Stimulated activated CD4-positive, alpha-beta T cell treated with anti-CD3 and anti-CD28 coated beads, TNF-alpha, amount 100 ng/mL, for 24 hours (primary cell): ENCODE results near the gene ATP2C2.
A peak's percentile ranks its signal among the peaks of the same experiment; 100 is the strongest.

Experiments
- DNase-seq, 3 experiments: peaks; one replicate each; pipeline ENCODE4 v3.0.0-alpha.2; 2020; ENCODE audit warnings: low read depth in 3 of 3

The ATP2C2 gene

DNA sequence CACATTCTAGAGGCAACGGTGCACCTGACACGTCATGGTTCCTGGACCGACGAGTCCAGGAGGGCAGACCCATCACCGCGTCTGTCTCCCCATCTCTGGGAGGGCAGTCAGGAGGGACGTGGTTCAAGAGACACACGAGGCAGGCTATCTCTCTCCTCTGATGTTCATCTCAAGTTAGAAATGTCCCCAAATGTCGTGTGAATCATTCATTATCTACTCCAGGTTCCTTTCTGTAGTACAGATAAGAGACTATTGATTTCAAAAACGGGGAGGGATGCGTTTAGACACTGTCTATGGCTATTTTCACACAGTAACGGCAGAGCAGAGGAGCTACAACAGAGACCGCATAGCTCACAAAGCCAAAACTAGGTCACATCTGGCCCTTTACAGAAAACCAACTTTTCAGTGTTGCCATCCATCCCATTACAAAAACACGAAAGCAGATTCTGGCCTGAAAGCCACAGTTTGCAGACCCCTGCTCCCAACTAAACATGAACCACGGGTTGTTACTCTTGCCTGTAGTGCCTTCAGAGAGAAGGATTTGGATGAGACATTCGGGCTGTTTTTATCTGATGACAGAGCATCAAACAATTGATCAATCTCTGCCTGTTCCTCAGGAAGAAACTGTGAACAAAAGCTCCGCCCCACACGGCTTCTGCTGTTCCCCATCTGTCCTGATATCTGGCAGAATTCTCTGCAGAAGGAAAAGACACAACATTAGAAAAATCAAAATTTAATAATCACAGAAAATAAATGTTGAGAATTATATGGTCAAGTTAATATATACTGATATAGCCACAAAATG, 129.3 kb downstream of the ATP2C2 start:
- no peak for DNase-seq

DNA sequence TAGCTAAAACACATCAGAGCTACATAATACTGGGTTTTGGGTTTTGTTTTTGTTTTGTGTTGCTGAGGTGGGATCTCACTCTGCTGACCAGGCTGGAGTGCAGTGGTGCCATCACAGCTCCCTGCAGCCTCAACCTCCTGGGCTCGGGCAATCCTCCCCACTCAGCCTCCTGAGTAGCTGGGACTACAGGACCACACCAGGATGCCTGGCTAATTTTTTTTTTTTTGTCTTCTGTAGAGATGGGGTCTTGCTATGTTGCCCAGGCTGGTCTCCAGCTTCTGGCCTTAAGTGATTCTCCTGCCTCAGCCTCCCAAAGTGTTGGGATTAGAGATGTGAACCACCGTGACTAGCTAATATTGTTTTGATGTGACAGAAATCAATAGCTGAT, 129.9 kb downstream of the ATP2C2 start:
- no peak for DNase-seq

DNA sequence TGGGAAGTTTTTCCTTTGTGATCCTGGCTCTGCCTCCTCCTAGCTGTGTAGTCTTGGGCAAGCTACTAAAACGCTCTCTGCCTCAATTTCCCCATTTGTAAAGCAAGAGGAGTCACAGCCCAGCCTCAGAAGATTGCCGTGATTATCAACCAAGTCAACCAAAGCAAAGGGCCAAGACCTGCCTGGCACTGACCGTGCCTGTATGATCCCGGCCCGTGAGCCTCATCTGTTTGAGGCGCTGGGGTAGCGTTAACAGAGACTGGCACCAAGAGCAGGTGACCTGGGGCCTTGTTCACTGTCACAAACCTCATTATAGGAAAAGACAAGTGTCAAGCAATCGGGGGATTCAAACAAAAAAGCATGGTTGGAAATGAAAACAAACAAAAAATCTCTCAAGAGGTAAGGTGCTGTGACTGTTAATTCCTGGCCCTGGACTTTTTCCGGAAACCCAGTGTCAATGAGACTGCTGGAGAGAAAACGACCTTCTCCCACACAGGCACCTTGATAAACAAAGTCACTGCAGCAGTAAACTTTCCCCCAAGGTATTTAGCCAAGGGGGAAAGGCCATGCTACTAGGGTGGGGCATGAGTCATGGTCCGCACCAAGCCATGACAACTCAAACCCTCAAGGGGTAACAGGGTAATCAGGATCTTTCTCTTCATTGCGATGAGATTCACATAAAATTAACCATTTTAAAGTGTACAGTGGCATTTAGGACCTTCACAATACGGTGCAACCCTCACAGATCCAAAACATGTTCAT, 130.7 kb downstream of the ATP2C2 start:
- no peak for DNase-seq

DNA sequence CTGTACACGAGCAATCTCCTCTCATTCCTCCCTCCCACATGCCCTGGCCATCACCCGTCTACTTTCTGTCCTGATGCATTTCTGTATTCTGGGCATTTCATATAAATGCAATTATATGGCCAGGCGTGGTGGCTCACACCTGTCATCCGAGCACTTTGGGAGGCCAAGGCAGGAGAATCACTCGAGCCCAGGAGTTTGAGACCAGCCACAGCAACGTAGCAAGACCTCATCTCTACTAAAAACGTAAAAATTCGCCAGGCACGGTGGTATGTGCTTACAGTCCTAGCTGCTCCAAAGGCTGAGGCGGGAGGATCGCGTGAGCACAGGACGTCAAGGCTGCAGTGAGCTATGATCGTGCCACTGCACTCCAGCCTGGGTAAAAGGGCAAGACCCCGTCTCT, 131.3 kb downstream of the ATP2C2 start:
- DNase-seq = no peak

DNA sequence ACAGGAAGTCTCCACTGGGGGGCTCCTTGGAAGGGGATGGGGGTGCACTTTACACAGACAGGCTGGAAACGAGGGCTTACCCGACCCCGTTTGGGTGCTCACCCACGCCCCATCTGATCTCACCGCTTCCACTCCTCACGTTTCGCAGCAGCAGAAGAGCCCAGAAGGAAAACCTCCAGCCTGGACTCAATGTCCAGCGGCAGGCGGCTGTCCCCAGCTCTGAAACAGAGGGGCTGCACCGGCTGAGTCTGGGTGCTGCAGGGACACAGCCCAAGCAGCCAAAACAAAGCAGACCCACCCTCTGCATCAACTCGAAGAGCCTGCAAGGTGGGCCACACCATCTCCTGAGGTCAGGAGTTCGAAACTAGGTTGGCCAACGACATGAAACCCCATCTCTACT, 132.2 kb downstream of the ATP2C2 start:
- no peak for DNase-seq

DNA sequence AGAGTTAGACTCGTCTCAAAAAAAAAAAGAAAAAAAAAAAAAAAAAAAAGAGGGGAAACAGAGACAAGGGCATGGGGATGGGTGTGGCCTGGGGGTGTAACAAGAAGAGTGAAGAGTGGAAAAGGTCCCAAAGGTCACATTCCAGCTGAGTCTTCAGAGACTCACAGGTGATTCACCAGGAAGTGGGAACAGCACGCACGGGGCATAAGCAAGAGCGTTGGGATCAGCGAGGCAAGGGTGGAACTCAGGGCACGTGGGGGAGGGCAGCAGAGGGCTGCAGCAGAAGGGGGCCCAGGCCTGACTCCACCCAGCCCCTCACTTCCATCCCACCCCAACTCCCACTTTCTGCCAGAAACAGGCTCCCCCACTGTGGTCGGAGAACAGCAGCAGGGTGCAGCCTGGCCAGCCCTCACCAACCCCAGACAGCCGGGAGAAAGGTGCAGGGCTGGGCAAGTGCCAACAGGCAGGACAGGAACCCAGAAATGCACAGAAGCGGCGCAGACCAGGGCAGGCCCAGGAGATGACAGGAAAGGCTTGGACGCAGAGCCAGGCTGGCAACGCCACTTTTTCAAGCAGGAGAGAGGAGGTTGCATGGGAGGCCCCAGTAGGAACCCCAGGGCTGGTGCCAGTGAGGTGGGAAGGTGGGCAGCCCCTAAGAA, 132.9 kb downstream of the ATP2C2 start:
- DNase-seq = no peak

DNA sequence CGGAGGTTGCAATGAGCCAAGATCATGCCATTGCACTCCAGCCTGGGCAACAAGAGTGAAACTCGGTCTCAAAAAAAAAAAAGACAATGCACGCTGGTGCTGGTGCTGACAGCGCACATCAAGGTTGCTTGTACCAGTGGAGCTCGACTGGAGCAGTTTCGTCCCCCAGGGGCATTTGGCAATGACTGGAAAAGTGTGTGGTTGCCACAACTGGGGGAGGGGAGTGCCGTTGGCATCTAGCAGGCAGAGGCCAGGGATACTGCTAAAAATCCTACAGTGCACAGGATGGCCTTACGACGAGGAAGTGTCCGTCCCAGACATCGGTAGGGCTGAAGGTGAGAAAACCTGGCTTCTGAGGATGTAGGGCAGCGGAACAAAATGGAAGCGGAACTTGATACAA, 133.7 kb downstream of the ATP2C2 start:
- DNase-seq = no peak

DNA sequence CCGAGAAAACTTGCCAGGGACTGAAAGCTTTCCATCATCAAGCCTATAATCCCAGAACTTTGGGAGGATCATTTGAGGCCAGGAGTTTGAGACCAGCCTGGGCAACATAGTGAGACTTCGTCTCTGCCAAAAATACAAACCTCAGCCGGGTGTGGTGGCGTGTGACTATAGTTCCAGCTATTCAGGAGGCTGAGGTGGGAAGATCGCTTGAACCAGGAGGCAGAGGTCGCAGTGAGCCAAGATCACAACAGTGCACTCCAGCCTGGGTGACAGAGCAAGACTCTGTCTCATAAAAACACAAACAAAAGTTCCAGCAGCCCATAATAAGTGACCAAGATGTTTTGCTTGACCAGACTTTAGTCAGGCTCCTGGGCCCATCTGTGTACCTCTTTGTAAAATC, 134.2 kb downstream of the ATP2C2 start:
- no peak for DNase-seq

DNA sequence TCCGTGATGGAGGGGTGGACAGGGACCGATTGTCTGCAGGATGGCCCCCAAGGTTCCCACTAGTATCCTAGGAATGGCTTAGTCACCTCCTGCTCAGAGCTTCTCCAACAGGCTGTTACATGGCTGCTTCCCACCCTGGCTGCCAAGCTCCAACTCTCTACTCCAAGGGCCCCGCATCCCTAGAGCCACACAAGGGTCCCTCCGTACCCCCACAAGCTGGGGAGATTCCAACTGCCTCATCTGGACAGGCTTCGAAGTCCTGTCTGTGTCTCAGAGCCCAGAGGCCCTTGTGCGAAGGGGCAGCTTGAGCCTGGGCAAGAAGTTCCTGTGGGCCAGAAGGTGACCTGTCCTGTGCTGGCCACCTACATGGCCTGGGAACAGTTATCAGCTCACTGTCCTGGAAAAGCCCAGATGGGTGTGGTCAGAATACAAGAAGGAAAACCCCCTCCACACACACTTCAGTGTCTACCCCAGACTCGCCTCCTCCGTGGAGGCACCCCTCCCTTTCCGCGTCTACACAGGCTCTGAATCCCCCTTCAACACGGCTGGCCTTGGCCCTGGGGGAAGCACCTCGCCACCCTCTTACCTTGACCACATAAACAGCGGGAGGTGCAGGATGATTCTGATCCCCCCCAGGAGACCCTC, 135.5 kb downstream of the ATP2C2 start:
- no peak for DNase-seq

DNA sequence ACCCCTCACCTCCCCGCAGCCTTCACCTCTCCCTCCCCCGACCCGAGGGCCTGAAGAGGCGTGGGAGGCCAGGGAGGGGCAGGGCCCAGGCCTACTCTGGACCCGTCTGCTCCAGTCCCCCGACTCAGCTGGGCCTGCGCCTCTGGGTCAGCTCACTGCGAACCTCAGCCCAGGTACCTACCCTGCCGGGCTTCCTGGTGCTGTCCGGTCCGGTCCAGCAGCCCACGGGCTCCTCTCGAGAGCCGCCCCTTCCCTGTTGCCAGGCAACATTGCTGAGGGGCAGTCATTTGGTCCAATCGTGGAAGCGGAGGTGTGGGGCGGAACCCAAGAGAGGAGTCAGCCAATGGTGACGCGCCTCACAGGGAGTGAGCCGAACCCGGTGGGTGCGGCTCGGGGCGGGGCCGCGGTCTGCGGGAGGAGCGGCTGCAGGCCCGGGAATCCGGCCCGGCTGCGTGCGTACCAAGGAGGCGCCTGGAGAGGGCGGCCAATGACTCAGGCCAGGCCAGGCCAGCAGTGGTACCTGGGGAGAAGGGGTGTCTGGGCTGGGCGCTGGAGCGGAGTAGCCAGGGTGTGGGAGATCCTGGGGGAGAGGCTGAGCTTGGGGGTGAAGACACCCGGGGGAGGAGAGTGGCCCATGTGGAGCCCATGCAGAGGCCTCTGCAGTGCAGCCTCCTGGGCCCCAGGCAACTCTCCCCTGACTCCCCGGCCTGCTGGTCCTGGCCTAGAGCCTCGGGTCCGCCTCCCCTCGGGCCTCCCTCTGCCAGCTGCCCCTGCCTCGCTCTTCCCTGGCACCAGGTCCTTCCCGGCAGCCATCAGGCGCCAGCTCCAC, 136.3 kb downstream of the ATP2C2 start, which contains the start of gene MEAK7:
Gene MEAK7 (minus strand): TSS at position 240 of the 829 bp plus-strand sequence. CDS start 6,573 bp downstream, outside the sequence.
- peak; percentile 95 to 99 (median 95) for DNase-seq

DNA sequence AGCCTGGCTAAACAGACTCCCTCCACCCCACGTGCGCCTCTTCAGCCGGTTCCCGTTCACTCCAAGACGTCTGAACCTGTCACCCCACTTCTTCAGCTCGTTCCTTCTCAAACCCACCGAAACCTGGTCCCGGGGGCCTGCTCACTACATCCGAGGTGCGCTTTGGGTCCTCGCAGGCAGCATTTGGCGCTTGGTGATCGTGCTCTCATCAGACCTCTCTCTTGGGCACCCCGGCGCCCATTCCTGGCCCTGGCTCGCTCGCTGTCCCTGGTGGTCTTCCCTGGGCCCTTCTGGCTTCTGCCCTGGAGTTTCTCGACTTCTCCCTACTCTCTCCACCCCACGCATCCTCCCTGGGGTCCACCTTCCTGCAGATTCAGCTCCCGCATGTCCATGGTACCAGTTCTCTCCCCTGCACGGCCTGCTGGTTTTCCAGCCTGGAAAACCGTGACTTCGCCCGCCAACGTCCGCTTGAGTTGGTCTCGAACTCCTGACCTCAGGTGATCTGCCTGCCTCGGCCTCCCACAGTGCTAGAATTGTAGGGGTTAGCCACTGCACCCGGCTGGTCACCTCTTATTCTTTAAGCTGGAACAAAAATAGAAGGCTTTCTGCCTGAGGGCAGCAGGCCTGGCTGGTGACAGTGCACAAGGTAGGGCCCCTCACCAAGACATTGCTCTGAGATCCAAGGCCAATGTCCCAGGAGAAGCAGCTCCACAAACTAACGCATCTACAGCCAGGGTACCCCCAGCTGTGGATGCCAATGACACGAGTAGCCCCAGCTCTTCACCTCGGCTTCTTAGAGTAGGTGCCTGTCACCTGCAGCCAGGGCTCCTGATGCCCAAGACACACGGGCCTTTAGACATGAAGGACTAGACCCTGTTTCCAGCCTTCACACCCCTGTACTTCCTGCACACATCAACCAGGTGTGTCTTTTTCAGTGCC, 137.2 kb downstream of the ATP2C2 start:
- DNase-seq = no peak

DNA sequence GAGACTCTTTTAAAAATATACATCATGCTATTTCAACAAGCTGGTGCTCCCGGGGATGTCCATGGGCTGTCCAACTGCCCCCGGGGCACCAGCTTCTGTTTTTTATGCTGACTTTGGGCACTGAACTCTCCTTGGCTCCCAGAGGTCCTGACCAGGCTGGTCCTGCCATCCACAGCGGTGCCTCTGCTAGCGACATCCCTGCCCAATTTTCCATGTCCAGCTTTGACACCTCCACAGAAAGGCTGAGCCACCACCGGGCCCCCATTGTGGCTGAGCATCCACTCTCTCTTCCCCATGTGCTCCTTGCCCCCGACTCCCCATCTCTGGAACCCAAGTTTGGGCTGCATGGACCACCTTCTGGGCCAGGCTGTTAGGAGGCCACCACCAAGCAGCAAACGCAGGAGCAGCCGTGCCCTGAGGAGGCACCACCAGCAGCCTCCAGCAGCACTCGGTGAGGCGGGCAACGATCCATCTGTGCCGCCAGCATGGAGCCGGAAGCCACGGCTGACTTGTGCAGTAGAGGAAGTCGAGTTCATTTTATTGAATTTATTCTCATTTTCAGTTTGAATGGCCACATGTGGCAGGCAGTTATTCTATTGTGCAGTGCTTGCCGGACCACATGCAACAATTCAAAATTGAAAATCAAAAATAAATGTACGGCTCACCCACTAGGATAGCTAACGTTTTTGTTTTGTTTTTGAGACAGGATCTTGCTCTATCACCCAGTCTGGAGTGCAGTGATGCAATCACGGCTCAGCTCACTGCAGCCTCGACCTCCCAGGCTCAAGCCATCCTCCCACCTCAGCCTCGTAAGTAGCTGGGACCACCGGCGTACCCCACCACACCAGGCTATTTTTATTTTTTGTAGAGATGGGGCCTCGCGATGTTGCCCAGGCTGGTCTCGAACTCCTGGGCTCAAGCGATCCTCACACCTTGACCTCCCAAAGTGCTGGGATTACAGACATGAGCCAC, 139.0 kb downstream of the ATP2C2 start:
- peak in 1 of 3 experiments; percentile 29 for DNase-seq

DNA sequence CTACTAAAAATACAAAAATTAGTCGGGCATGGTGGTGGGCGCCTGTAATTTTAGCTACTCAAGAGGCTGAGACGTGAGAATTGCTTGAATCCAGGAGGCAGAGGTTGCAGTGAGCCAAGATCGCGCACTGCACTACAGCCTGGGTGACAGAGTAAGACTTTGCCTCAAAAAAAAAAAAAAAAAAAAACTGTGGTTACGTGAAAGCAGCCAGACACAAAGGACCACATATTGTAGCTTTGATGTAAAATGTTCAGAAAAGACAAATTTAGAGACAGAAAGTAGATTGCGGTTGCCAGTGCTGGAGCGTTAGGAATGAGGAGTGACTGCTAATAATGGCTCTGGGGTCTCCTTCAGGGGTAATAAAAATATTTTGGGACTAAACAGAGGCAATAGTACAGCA, 140.2 kb downstream of the ATP2C2 start:
- no peak for DNase-seq

DNA sequence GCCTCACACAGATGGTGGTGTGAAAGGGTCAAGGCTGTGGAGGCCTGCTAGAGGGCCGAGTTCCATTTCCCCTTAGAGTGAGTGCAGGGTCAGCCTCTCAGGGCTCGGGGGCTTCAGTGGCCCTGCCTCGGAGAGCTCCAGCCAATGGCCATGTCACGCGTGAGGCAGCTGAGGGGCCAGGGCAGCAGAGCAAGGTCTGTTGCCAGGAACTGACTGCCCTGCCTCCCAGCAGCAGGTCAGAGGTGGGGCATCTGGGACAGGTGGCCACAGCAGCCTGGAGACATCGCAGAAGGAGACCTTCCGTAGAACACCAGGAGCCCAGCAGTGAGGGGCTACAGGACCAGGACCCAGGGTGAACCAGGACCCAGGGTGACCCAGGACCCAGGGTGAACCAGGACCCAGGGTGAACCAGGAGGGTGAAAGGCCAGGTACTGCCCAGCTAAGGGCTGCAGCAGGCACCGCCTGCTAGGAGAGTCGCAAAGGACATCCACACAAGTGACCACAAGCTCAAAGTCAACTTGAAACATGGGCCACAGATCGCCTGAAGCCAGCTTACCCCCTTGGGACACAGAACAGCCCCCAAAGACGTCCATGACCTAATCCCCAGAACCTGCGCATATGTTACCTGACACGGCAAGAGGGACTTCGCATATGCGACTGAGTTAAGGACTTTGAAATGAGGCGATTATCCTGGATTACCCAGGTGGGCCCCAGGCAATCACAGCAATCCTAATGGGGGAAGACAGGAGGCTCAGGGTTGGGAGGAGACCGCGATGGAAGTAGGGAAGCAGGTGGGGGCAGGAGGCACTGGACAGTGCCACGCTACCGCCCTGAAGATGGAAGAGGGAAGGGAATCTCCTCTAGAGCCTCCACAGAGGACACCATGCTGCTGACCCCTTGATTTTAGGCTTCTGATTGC, 141.0 kb downstream of the ATP2C2 start:
- DNase-seq = no peak

DNA sequence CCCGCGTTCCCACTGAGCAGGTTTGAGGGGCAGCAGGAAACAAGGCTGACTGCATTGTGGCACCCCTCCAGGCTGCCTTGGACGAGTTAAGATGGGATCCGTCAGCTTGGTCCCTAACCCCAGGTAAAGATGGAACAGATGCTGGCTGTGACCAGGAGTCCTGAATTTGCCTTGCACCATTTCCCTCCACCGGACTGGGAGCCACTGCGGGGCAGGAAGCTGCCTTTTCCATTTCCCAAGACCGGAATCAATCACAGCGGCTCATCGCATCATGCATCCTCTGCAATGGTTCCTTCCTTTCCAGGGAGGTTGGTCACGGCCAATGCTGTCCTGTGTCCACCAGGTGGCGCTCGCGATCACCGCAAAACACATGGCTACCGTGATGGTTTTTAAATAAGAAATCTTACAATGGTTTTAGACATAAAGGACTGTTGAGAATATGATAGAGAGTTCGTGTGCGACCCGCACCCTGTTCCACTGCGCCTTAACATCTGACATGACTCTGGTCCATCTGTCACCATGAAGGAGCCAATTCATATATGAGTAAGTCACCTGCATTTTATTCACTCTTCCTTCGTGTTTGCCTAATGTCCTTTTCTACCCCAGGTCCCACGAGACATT, 143.0 kb downstream of the ATP2C2 start:
- peak; percentile 69 to 78 (median 75) for DNase-seq

DNA sequence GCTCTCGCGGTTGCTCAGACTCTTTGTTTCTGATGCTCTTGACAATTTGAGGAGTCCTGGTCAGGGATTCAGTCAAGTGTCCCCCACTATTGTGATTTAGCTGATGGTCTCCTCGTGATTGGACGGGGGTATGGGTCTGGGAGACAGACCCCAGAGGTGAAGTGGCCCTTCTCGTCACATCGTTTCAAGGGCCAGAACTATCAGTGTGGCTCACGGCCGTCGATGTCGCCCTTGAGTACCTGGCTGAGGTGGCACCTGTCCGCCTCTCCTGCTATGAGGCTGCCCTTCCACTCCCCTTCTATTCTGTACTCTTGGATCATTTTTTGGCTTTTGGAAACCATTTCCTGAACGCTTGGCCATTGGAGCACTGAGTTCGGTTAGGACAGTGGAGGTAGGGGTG, 143.5 kb downstream of the ATP2C2 start:
- no peak for DNase-seq

DNA sequence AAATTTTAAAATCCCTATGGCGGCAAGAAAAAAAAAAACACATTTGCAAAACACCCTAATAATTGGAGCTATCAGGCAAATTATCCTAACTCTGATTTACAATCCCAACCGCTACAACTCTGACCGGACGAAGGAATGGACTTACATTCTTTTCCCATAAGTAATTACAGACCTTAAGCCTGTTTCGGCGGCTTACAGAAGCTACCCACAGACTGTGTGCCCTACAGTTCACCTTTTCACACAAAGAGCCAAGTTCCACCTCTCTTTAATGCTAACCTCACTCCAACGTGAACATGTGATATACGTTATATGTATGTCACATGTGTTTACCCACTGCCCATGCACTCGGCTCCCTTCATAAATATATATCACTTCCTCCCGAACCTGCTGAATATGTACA, 144.8 kb downstream of the ATP2C2 start:
- DNase-seq = no peak
